Kidney (tissue), 14 donors: Measurements from ENCODE around the gene FBXO22. TPM values are rescaled to one million over a fixed set of nuclear protein-coding genes. Genes with fewer than 3 reads are reported as not detected.
"Not testable (repeated sequence)": the region's sequence is repeated elsewhere in the genome, so short reads cannot be mapped to it uniquely, and the experiment has no call there.

Source experiments
- DNase-seq, 5 donors: peaks; one replicate each; pipeline ENCODE4 v3.0.0-alpha.2; 2013 to 2020
- FAIRE-seq: peaks from 2 replicates; lab custom pipeline; 2012; peaks lifted over from hg19 to GRCh38; lab: Jason Lieb, UNC
- H3K27ac ChIP-seq, 2 donors: one replicate each; pipeline ENCODE4 v1.7.0; 2013; ENCODE audit warnings: low read depth in 2 of 2, low read length in 2 of 2, inconsistent platforms in 1 of 2
- H3K27me3 ChIP-seq: one replicate; pipeline ENCODE4 v1.7.1; 2013; ENCODE audit warnings: low read length, inconsistent platforms; ENCODE audit not compliant: control insufficient read depth, insufficient read depth
- H3K36me3 ChIP-seq, 3 donors: one replicate each; pipeline versions ENCODE4 v1.7.0 to v1.7.1; 2013; ENCODE audit warnings: low read length in 3 of 3, control low read depth in 1 of 3, inconsistent platforms in 1 of 3; ENCODE audit not compliant: insufficient read depth in 3 of 3, control insufficient read depth in 2 of 3
- H3K4me1 ChIP-seq, 3 donors: one replicate each; pipeline versions ENCODE4 v1.7.0 to v1.7.1; 2013; ENCODE audit warnings: low read length in 3 of 3, inconsistent platforms in 1 of 3, low read depth in 1 of 3; ENCODE audit not compliant: control insufficient read depth in 2 of 3, insufficient read depth in 2 of 3
- H3K4me3 ChIP-seq, 3 donors: one replicate each; pipeline versions ENCODE4 v1.7.0 to v1.8.1; 2013; ENCODE audit warnings: low read length in 3 of 3, control low read depth in 1 of 3, inconsistent platforms in 1 of 3
- H3K9ac ChIP-seq, 3 donors: one replicate each; pipeline versions ENCODE4 v1.7.0 to v1.7.1; 2013; ENCODE audit warnings: low read length in 3 of 3, control low read depth in 1 of 3, inconsistent platforms in 1 of 3
- H3K9me3 ChIP-seq, 3 donors: one replicate each; pipeline versions ENCODE4 v1.7.0 to v1.7.1; 2013; ENCODE audit warnings: low read length in 3 of 3, control low read depth in 1 of 3, inconsistent platforms in 1 of 3; ENCODE audit not compliant: control insufficient read depth in 2 of 3, insufficient read depth in 1 of 3
- CTCF ChIP-seq: IDR thresholded peaks from 3 replicates; pipeline ENCODE4 v1.5.1; 2012; ENCODE audit warnings: mild to moderate bottlenecking, moderate library complexity, borderline replicate concordance; ENCODE audit not compliant: insufficient read depth; ENCODE audit errors: extremely low read depth
- intact Hi-C: fragments of 100-400 bp; cut with DNase I; formaldehyde crosslinking; loops from one replicate; pipeline ENCODE4 v1.11.1; 2022
- polyA plus RNA-seq: library from polyadenylated mRNA; stranded (reverse); fragments of 350-450 nt; fragmentation: Illumina TruSeq; extraction: RNeasy Lipid Tissue Mini Kit (QIAGEN cat#74804); gene quantifications from one replicate; pipeline ENCODE4 v1.2.3, GENCODE V29; 2014; ENCODE audit warnings: low read depth, low replicate concordance; ENCODE audit not compliant: insufficient read depth
- total RNA-seq: library from RNA; stranded (reverse); fragmentation: NEBNext Ultra II Directional; extraction: Animal tissue kit (Norgen Biotek cat#: 25700); gene quantifications from one replicate; pipeline ENCODE4 v1.2.1, GENCODE V29; 2021
- donor health status: control.
- donor health status: control.
- donor health status: control.
- donor health status: control.
- donor health status: control.
- donor health status: DM: yes; HTN: yes; CAD: no.
- donor health status: Normal renal cell carcinoma (clear cell type).

FBXO22 gene
- total and polyA plus RNA-seq, 2 donors from 2014 or later = 24.1 to 28.7 TPM

- H3K36me3 ChIP-seq = no peaks in the 10 kb centered on the region
- H3K27ac ChIP-seq = no peak overlapping the region
- H3K9me3 ChIP-seq = no peaks in the 10 kb centered on the region
- H3K4me3 ChIP-seq = no peak overlapping the region
- DNase-seq (no peak), FAIRE-seq (no peak)
- no peaks in the 10 kb centered on the region for H3K4me1 ChIP-seq
- intact Hi-C loops = no loop called here
- no peak overlapping the region for H3K9ac ChIP-seq
- no peak for TF ChIP-seq CTCF
- H3K27me3 ChIP-seq = no peaks in the 10 kb centered on the region
Observed at GRCh38 chr15:75862796-75863195, 40.9 kb upstream of the FBXO22 start.

DNA sequence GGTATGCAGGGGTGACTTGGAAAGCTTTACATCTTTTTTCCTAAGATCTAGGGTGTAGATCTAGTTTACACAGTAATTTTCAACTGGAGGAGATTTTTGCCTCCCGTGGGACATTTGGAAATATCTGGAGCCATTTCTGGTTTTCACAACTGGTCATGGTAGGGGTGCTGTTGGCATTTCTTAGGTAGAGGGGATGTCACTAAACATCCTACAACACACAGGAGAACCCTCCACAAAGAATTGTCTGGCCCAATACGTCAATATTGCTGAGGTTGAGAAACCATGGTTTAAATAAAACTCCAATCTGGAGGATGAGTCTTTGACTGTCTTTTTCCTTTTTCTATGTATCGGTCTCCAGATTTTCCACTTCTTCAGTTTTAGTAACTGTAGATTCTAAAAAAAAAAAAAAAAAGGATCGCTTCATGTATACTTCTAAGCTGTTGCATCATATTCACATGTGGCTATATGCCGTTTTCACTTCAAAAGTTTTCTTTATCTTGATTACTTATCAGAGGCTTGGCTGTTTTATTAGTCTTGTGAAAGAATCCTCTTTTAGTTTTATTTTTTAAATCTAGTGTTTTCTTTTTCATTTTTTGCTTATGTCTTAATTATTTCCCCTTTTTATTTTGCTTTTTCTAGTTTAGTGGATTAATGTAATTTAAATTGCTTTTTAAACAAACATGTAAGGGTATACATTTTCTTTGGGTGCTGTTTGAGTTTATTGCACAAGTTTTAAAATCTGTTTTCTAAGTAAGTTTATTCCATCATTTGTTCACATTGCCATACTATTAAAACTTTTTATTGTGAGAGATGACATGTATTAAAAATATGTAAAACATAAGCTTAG, 39.2 kb upstream of the FBXO22 start:
- FAIRE-seq (no peak), DNase-seq (no peak)
- no peaks in the 10 kb centered on the region for H3K9me3 ChIP-seq
- no peak overlapping the region for H3K4me3 ChIP-seq
- no peak for TF ChIP-seq CTCF
- no peaks in the 10 kb centered on the region for H3K4me1 ChIP-seq
- H3K36me3 ChIP-seq = peaks cover 0 to 1% (median 0%) of the 10 kb centered on the region in 3 donors
- intact Hi-C loops = no loop called here
- no peak overlapping the region for H3K27ac ChIP-seq
- no peaks in the 10 kb centered on the region for H3K27me3 ChIP-seq
- no peak overlapping the region for H3K9ac ChIP-seq

- H3K4me3 ChIP-seq, H3K9ac ChIP-seq, H3K9me3 ChIP-seq, FAIRE-seq, H3K36me3 ChIP-seq, H3K4me1 ChIP-seq, H3K27me3 ChIP-seq, DNase-seq, H3K27ac ChIP-seq, intact Hi-C loops: not testable (repeated sequence)
Observed at GRCh38 chr15:75866045-75866444, 37.6 kb upstream of the FBXO22 start.

DNA sequence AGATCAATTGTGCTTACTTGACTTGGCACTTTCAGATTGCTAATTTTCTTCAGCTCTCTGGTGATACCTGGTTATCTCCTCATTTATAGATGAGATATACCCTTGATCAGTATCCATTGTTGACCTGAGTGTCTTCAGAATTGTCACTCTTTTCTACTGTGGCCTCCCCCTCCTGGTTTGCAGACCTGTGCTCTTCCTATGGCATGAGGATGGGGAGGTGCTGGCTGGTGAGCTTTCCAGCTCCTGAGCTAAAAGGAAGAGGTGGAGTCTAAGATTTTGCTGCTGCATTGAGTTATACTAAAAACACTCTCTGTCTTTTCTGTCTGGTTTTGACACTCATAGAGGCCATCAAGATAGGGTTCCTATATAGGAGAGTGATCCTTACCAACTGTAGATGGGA, 36.8 kb upstream of the FBXO22 start:
- no peak for TF ChIP-seq CTCF
- no peaks in the 10 kb centered on the region for H3K27me3 ChIP-seq

More for the DNA sequence above, 36.8 kb upstream of the FBXO22 start:
- Histone ChIP-seq H3K4me1 (no peaks in the 10 kb centered on the region), H3K4me3 (no peak overlapping the region), H3K9ac (no peak overlapping the region), H3K36me3 (peaks cover 0 to 3% (median 0%) of the 10 kb centered on the region in 3 donors), H3K27ac (no peak overlapping the region), H3K9me3 (no peaks in the 10 kb centered on the region)
- intact Hi-C loops = no loop called here
- no peak for DNase-seq
- no peak for FAIRE-seq
